ENCODE measurements around the gene ZMAT3.

The ZMAT3 gene

DNA sequence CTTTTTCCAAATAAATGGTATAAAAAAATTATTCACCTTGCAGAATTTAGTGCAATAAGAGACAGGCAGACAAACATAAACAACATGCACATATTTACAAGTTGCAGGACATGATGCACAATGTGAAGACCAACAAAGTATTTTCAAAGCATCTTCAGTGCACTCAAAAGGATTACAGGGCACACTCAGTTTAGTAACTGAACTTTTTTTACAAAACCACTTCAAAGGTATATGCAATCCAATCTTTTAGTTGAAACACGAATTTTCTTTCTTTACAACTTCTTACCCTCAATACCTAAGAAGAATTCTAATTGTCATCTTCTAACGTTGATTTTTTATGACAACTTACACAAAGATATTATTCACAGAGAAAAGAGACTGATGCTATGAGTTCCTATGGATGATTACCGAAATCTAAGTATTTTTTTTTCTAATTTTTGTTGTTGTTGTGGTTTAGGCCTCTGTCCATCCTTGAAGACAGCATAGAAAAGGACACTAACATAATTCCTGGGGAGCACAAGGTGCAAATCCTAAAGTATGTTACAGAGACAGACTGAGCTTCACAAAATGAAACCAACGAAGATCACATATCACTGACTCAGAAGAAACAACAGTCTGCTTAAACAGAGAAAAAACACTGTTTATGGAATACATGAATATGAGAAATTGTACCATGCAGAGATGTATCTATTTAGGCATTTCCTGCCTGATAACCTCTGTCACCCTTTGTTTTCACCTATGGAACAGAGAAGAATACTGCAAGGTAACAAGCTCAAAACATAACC lies 50.3 kb downstream of the ZMAT3 start:
- no peak for DNase-seq (ENCODE audit: low spot score)
- no peak overlapping the region for H3K27ac ChIP-seq (ENCODE audit: poor library complexity, severe bottlenecking)
- ATAC-seq (ENCODE audit: low read depth): no peak
- no peaks in the 10 kb centered on the region; the same call in 1 of the 2 replicates for H3K36me3 ChIP-seq (ENCODE audit: low read depth)
- no peaks in the 10 kb centered on the region for H3K27me3 ChIP-seq (ENCODE audit: insufficient read depth, poor library complexity, severe bottlenecking)
- H3K4me3 ChIP-seq (ENCODE audit: severe bottlenecking): no peak overlapping the region
- TF ChIP-seq, protein P1, sequence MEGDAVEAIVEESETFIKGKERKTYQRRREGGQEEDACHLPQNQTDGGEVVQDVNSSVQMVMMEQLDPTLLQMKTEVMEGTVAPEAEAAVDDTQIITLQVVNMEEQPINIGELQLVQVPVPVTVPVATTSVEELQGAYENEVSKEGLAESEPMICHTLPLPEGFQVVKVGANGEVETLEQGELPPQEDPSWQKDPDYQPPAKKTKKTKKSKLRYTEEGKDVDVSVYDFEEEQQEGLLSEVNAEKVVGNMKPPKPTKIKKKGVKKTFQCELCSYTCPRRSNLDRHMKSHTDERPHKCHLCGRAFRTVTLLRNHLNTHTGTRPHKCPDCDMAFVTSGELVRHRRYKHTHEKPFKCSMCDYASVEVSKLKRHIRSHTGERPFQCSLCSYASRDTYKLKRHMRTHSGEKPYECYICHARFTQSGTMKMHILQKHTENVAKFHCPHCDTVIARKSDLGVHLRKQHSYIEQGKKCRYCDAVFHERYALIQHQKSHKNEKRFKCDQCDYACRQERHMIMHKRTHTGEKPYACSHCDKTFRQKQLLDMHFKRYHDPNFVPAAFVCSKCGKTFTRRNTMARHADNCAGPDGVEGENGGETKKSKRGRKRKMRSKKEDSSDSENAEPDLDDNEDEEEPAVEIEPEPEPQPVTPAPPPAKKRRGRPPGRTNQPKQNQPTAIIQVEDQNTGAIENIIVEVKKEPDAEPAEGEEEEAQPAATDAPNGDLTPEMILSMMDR (IDR thresholded peaks at IDR 0.05; ENCODE audit: poor library complexity, severe bottlenecking): no peak
- H3K9me3 ChIP-seq (ENCODE audit: severe bottlenecking): no peaks in the 10 kb centered on the region
- no peaks in the 10 kb centered on the region for H3K4me1 ChIP-seq (ENCODE audit: insufficient read depth, poor library complexity, severe bottlenecking)

DNA sequence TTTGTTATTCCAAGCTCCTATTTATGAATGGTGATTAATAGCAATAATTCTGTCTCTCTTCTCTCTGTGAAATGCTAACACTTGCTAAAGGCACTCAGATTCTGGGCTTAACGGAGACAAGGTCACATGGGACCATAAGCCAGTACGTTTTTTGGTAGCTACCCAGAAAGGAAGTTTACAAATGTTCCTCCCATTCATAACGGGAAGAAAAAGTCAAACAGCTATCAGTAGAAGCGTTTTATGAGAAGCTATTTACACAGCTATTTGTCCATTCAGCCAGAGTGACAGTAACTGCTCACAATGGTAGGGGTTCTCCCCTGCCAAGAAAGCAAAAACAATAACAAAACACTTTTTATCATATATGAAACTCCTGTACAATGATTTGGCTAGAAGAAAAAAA lies 51.5 kb downstream of the ZMAT3 start:
- Histone ChIP-seq H3K36me3 (ENCODE audit: low read depth) (no peaks in the 10 kb centered on the region; the same call in 1 of the 2 replicates), H3K4me1 (ENCODE audit: insufficient read depth, poor library complexity, severe bottlenecking) (no peaks in the 10 kb centered on the region), H3K27ac (ENCODE audit: poor library complexity, severe bottlenecking) (no peak overlapping the region), H3K27me3 (ENCODE audit: insufficient read depth, poor library complexity, severe bottlenecking) (no peaks in the 10 kb centered on the region), H3K4me3 (ENCODE audit: severe bottlenecking) (no peak overlapping the region), H3K9me3 (ENCODE audit: severe bottlenecking) (no peaks in the 10 kb centered on the region)
- DNase-seq (ENCODE audit: low spot score) (no peak), ATAC-seq (ENCODE audit: low read depth) (no peak)
- TF ChIP-seq, protein P1 (IDR thresholded peaks at IDR 0.05; ENCODE audit: poor library complexity, severe bottlenecking): no peak

DNA sequence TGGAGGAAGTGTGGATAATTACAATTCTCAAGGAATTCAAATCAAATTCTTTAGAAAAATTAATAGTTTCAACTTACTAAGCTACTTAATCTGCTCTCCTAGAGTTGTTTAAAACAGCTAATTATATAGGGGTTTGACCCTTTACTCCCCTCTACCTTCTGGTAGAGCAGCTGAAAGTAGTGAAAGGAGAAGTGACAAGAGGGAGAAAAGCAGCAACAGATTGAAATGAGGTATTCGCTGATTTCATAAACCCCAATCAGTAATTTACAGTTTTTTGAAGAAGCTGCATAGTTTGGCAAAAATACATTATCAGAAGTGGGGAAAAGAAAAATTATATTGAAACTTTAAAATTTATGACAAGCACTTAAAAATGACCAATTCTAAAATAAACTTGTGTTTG lies 52.8 kb downstream of the ZMAT3 start:
- Histone ChIP-seq H3K4me1 (ENCODE audit: insufficient read depth, poor library complexity, severe bottlenecking) (no peaks in the 10 kb centered on the region), H3K36me3 (ENCODE audit: low read depth) (no peaks in the 10 kb centered on the region; the same call in 1 of the 2 replicates), H3K9me3 (ENCODE audit: severe bottlenecking) (no peaks in the 10 kb centered on the region), H3K4me3 (ENCODE audit: severe bottlenecking) (no peak overlapping the region), H3K27ac (ENCODE audit: poor library complexity, severe bottlenecking) (no peak overlapping the region), H3K27me3 (ENCODE audit: insufficient read depth, poor library complexity, severe bottlenecking) (no peaks in the 10 kb centered on the region)
- DNase-seq (ENCODE audit: low spot score) (no peak), ATAC-seq (ENCODE audit: low read depth) (no peak)
- TF ChIP-seq, protein P1 (IDR thresholded peaks at IDR 0.05; ENCODE audit: poor library complexity, severe bottlenecking): no peak

DNA sequence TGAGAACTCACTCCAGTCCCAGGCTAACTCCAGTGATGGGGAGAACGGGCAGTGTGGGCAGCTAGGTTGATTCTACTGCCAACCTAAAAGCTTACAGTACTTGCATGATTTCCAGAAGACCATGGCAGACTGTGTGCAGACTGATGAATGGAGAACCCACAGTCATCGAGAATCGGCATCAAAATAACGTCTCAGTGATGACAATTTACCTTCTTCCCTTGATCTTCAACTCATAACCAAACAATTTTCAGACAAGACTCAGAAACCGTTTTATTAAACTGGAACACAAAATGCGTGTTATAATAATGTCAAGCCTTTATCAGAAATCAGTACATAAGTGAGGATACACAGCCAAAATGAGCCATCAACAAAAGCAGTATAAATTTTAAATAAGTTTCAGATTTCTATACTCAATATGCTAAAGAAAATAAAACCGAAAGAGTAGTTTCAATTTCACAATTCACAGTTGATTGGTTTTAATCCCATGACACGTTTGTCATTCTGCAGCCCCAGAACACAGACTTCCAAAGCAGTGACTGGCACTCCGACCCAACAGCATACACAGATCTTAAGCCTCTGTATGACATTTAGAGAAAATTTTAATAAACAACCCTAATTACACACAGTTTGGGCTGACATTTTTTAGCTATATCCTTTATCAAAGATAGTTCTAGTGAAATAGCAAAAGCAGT lies 54.5 kb downstream of the ZMAT3 start:
- no peak for ATAC-seq (ENCODE audit: low read depth)

More for the DNA sequence above, 54.5 kb downstream of the ZMAT3 start:
- Histone ChIP-seq H3K27me3 (ENCODE audit: insufficient read depth, poor library complexity, severe bottlenecking) (no peaks in the 10 kb centered on the region), H3K4me3 (ENCODE audit: severe bottlenecking) (no peak overlapping the region), H3K27ac (ENCODE audit: poor library complexity, severe bottlenecking) (no peak overlapping the region), H3K36me3 (ENCODE audit: low read depth) (no peaks in the 10 kb centered on the region; the same call in 1 of the 2 replicates), H3K9me3 (ENCODE audit: severe bottlenecking) (no peaks in the 10 kb centered on the region), H3K4me1 (ENCODE audit: insufficient read depth, poor library complexity, severe bottlenecking) (no peaks in the 10 kb centered on the region)
- DNase-seq (ENCODE audit: low spot score): no peak
- TF ChIP-seq, protein P1 (IDR thresholded peaks at IDR 0.05; ENCODE audit: poor library complexity, severe bottlenecking): no peak
